Measurements from ENCODE around the gene CPN2. TPM values are rescaled to one million over a fixed set of nuclear protein-coding genes. Genes with fewer than 3 reads are reported as not detected.

The CPN2 gene
- total and polyA plus RNA-seq, 2 of the 8 experiments (the other 6 are each of a cell fraction or from before 2014, with no cell fraction given): 0.03 TPM; not detected in 1

- no peak for TF ChIP-seq CHD7 (IDR thresholded peaks at IDR 0.05; ENCODE audit: insufficient replicate concordance, low read length)
Observed at GRCh38 chr3:194395212-194395611, 44.1 kb upstream of the CPN2 start (continued).

Data from H1 (cell line).